A549 (cell line): ENCODE data around the gene MRPL55. TPM values are rescaled to one million over a fixed set of nuclear protein-coding genes. Genes with fewer than 3 reads are reported as not detected.

Source experiments
- ATAC-seq, 2 experiments: fragments of 200-7000 bp in 1 of 2; fragments of >200 bp in 1 of 2; cut with Nextera tagmentation in 1 of 2; cut with Tn5 transposase in 1 of 2; 3 replicates each; pipeline versions ENCODE4 v1.8.0 to v1.9.1; 2018 to 2020; ENCODE audit warnings: mild to moderate bottlenecking in 1 of 2, moderate library complexity in 1 of 2
- CTCF ChIA-PET: fragments of 300-600 bp; sonication (Branson Sonifier 250); formaldehyde crosslinking; extraction: SDS; loops from one replicate; lab custom pipeline; 2021; ENCODE audit warnings: antibody characterized with exemption, inconsistent platforms; lab: Yijun Ruan, JAX
- POLR2A ChIA-PET: fragments of 350-600 bp; formaldehyde crosslinking; extraction: SDS; loops from one replicate; lab custom pipeline; 2021; ENCODE audit warnings: antibody characterized with exemption, inconsistent platforms; lab: Yijun Ruan, JAX
- DNase-seq, 2 experiments: peaks; one replicate each; pipeline versions ENCODE4 v3.0.0 to v3.0.0-alpha.2; 2011 to 2016; ENCODE audit warnings: low read depth in 1 of 2, low spot score in 1 of 2
- FAIRE-seq: peaks from 2 replicates; lab custom pipeline; 2011; peaks lifted over from hg19 to GRCh38; lab: Jason Lieb, UNC
- H3K27ac ChIP-seq, 2 experiments: fragments of >200 bp; sonication (Bioruptor Twin); formaldehyde crosslinking; 3 replicates each; pipeline ENCODE4 v1.5.1; 2016 to 2017
- H3K4me1 ChIP-seq: fragments of >200 bp; sonication (Bioruptor Twin); formaldehyde crosslinking; 3 replicates; pipeline ENCODE4 v1.6.1; 2016
- H3K4me2 ChIP-seq: fragments of >200 bp; sonication (Bioruptor Twin); formaldehyde crosslinking; 3 replicates; pipeline ENCODE4 v1.6.1; 2016
- H3K4me3 ChIP-seq: fragments of >200 bp; sonication (Bioruptor Twin); formaldehyde crosslinking; 3 replicates; pipeline ENCODE4 v1.5.1; 2016
- H3K9me3 ChIP-seq: fragments of >200 bp; sonication (Bioruptor Twin); formaldehyde crosslinking; 3 replicates; pipeline ENCODE4 v1.6.1; 2016
- BCL3 ChIP-seq: fragments of >200 bp; sonication (Bioruptor Twin); formaldehyde crosslinking; IDR thresholded peaks from 3 replicates; pipeline ENCODE4 v1.6.1; 2016
- BHLHE40 ChIP-seq: IDR thresholded peaks from 2 replicates; pipeline ENCODE4 v1.6.1; 2012; ENCODE audit warnings: low read depth, low read length, inconsistent platforms
- CEBPB ChIP-seq, 2 experiments: fragments of >200 bp in 1 of 2; sonication (Bioruptor Twin) in 1 of 2; formaldehyde crosslinking in 1 of 2; IDR thresholded peaks; 2 replicates each; pipeline ENCODE4 v1.6.1; 2012 to 2016
- CHD2 ChIP-seq: fragments of 150-350 bp; IDR thresholded peaks from 2 replicates; pipeline ENCODE4 v1.6.1; 2014; ENCODE audit warnings: low read length; ENCODE audit not compliant: partially characterized antibody
- E2F6 ChIP-seq: IDR thresholded peaks from 2 replicates; pipeline ENCODE4 v1.6.1; 2012; ENCODE audit warnings: low read depth, borderline replicate concordance
- ELK1 ChIP-seq: fragments of 150-350 bp; IDR thresholded peaks from 2 replicates; pipeline ENCODE4 v1.6.1; 2014; ENCODE audit warnings: low read depth, mild to moderate bottlenecking, low read length
- FOSL2 ChIP-seq, 2 experiments: fragments of 450-650 bp in 1 of 2; fragments of >200 bp in 1 of 2; sonication (Bioruptor Twin) in 1 of 2; formaldehyde crosslinking; IDR thresholded peaks; 2 replicates each; pipeline versions ENCODE4 v1.5.0 to v1.6.1; 2016 to 2020; ENCODE audit warnings: mild to moderate bottlenecking in 1 of 2, moderate library complexity in 1 of 2
- HOXA7 ChIP-seq: fragments of 250-450 bp; sonication (Bioruptor Pico); IDR thresholded peaks from 2 replicates; pipeline ENCODE4 v1.5.0; 2020; ENCODE audit warnings: mild to moderate bottlenecking, moderate library complexity
- HOXB13 ChIP-seq: fragments of 250-450 bp; sonication (Bioruptor Pico); IDR thresholded peaks from 2 replicates; pipeline ENCODE4 v1.5.0; 2020; ENCODE audit warnings: low read depth, mild to moderate bottlenecking, moderate library complexity
- HOXB5 ChIP-seq: fragments of 250-450 bp; sonication (Bioruptor Pico); IDR thresholded peaks from 2 replicates; pipeline ENCODE4 v1.5.0; 2020; ENCODE audit warnings: mild to moderate bottlenecking, moderate library complexity
- JUN ChIP-seq, 2 experiments: fragments of >200 bp; sonication (Bioruptor Twin); formaldehyde crosslinking; IDR thresholded peaks; 2 replicates in 1 of 2; 3 replicates in 1 of 2; pipeline ENCODE4 v1.6.1; 2016 to 2017
- KDM1A ChIP-seq: fragments of 200-600 bp; sonication (generic); IDR thresholded peaks from 2 replicates; pipeline ENCODE4 v1.6.1; 2016; ENCODE audit warnings: low read depth, mild to moderate bottlenecking
- KDM5A ChIP-seq: fragments of 200-600 bp; sonication (generic); IDR thresholded peaks from 2 replicates; pipeline ENCODE4 v1.6.1; 2016; ENCODE audit warnings: antibody characterized with exemption, mild to moderate bottlenecking
- MAX ChIP-seq: IDR thresholded peaks from 2 replicates; pipeline ENCODE4 v1.6.1; 2012
- RAD21 ChIP-seq, 2 experiments: fragments of >200 bp in 1 of 2; sonication (Bioruptor Twin) in 1 of 2; formaldehyde crosslinking in 1 of 2; IDR thresholded peaks in 1 of 2; conservative IDR thresholded peaks in 1 of 2; 2 replicates in 1 of 2; 3 replicates in 1 of 2; pipeline ENCODE4 v1.6.1; 2012 to 2018; ENCODE audit warnings: inconsistent platforms in 1 of 2
- REST ChIP-seq: fragments of 200-600 bp; sonication (generic); IDR thresholded peaks from 2 replicates; pipeline ENCODE4 v1.6.1; 2016; ENCODE audit warnings: antibody characterized with exemption, mild to moderate bottlenecking, moderate library complexity
- USF2 ChIP-seq: fragments of 450-650 bp; IDR thresholded peaks from 2 replicates; pipeline ENCODE4 v1.6.1; 2014; ENCODE audit warnings: antibody characterized with exemption
- ZSCAN20 ChIP-seq: fragments of 250-450 bp; sonication (Bioruptor Pico); IDR thresholded peaks from 2 replicates; pipeline ENCODE4 v1.8.0; 2022; ENCODE audit warnings: mild to moderate bottlenecking, moderate library complexity
- WGBS: methylation state at CpG from one replicate; pipeline ENCODE4 v1.1.6; 2017; ENCODE audit errors: missing lambda C conversion rate; 5-methylcytosine and 5-hydroxymethylcytosine counted together
- polyA plus RNA-seq, 4 experiments: library from polyadenylated mRNA; depleted of rRNA in 3 of 4; stranded (reverse); fragments of >200 nt; fragmentation: RNase III in 1 of 4; extraction: RNeasy Plus Mini Kit Qiagen cat#74134 plus additional on column Dnase treatment in 1 of 4; gene quantifications; 2 replicates in 3 of 4; 3 replicates in 1 of 4; pipeline ENCODE4 v1.2.3, GENCODE V29; 2011 to 2017
- TF ChIP-seq, protein P1 (sequence below): fragments of >200 bp; sonication (Bioruptor Twin); formaldehyde crosslinking; IDR thresholded peaks from 2 replicates; pipeline ENCODE4 v1.6.1; 2016
- TF ChIP-seq, protein P2 (sequence below): fragments of 250-450 bp; sonication (Bioruptor Pico); IDR thresholded peaks from 2 replicates; pipeline ENCODE4 v1.5.0; 2021; ENCODE audit warnings: mild to moderate bottlenecking, moderate library complexity, borderline replicate concordance

Gene MRPL55
- polyA plus RNA-seq, 2 of the 4 experiments (the other 2 are of a cell fraction) = 54.2 to 80.0 TPM

GRCh38 chr1:228088586-228089498, 20.3 kb downstream of the MRPL55 start:
- H3K27ac ChIP-seq = peak overlapping the region in 1 of 2 experiments; percentile 45; a peak in 2 of 6 replicates
- H3K4me3 ChIP-seq = no peak overlapping the region
- H3K9me3 ChIP-seq = peaks cover 12% of the 10 kb centered on the region
- peaks cover 65% of the 10 kb centered on the region for H3K4me1 ChIP-seq
- no peak for TF ChIP-seq CEBPB (IDR thresholded peaks at IDR 0.05)
- TF ChIP-seq E2F6 = no peak
- no peak for TF ChIP-seq HOXA7 (CRISPR knock-in tag)
- TF ChIP-seq, protein P1, sequence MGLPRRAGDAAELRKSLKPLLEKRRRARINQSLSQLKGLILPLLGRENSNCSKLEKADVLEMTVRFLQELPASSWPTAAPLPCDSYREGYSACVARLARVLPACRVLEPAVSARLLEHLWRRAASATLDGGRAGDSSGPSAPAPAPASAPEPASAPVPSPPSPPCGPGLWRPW = no peak
- no peak for TF ChIP-seq ZSCAN20 (CRISPR knock-in tag)
- no peak for TF ChIP-seq HOXB13
- TF ChIP-seq, protein P2, sequence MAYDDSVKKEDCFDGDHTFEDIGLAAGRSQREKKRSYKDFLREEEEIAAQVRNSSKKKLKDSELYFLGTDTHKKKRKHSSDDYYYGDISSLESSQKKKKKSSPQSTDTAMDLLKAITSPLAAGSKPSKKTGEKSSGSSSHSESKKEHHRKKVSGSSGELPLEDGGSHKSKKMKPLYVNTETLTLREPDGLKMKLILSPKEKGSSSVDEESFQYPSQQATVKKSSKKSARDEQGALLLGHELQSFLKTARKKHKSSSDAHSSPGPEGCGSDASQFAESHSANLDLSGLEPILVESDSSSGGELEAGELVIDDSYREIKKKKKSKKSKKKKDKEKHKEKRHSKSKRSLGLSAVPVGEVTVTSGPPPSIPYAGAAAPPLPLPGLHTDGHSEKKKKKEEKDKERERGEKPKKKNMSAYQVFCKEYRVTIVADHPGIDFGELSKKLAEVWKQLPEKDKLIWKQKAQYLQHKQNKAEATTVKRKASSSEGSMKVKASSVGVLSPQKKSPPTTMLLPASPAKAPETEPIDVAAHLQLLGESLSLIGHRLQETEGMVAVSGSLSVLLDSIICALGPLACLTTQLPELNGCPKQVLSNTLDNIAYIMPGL (CRISPR knock-in tag) = no peak
- TF ChIP-seq HOXB5 (CRISPR knock-in tag) = no peak
- TF ChIP-seq FOSL2 (IDR thresholded peaks at IDR 0.05) = no peak
- TF ChIP-seq FOSL2 (CRISPR knock-in tag; IDR thresholded peaks at IDR 0.05) = no peak
- TF ChIP-seq MAX = no peak
- TF ChIP-seq RAD21 (conservative IDR thresholded peaks at IDR 0.05 in 1 of 2, IDR thresholded peaks at IDR 0.05 in 1 of 2) = no peak
- ChIA-PET CTCF (interaction anchor here (0.9 to 1.1 kb wide), 2 partner anchors 89 to 91 kb away, joined by 3 read pairs; no protein-coding TSS in a partner anchor), POLR2A (no interaction called here)
- ATAC-seq (no peak), FAIRE-seq (no peak), DNase-seq (no peak)
- WGBS = 90% methylated on average over 19 of the region's 21 CpGs
- H3K4me2 ChIP-seq = peak overlapping the region; percentile 5; the same call in 2 of the 3 replicates

- H3K4me2 ChIP-seq = peak overlapping the region; percentile 5; the same call in 2 of the 3 replicates
- DNase-seq (no peak), ATAC-seq (no peak), FAIRE-seq (no peak)
- H3K9me3 ChIP-seq = 0 out of 3 replicates have a peak, but pooled peaks cover 3% of the 10 kb centered on the region
- H3K4me3 ChIP-seq = no peak overlapping the region
- ChIA-PET CTCF (interaction anchor here (0.9 kb wide), 1 partner anchor 427 kb away, joined by 4 read pairs; no protein-coding TSS in a partner anchor), POLR2A (no interaction called here)
- TF ChIP-seq USF2 (no peak), CHD2 (no peak), ELK1 (no peak), KDM5A (no peak), BCL3 (no peak), REST (no peak), BHLHE40 (no peak), KDM1A (no peak), JUN (IDR thresholded peaks at IDR 0.05) (no peak)
- H3K27ac ChIP-seq = 0 out of 6 replicates have a peak overlapping the region, but pooled peaks of 1 of the 2 experiments have one; percentile 27
- peaks cover 65% of the 10 kb centered on the region for H3K4me1 ChIP-seq
- 85% methylated on average over 7 of the region's 7 CpGs for WGBS
These were observed 21.3 kb downstream of the MRPL55 start for GRCh38 chr1:228087771-228088251.
